Subcutaneous adipose tissue (tissue), 4 donors: ENCODE results near the gene DEPDC5. TPM values are rescaled to one million over a fixed set of nuclear protein-coding genes. Genes with fewer than 3 reads are reported as not detected.

Source experiments
- CTCF ChIP-seq: fragments of 450-650 bp; IDR thresholded peaks from one replicate; pipeline ENCODE4 v1.5.1; 2016; ENCODE audit warnings: low read depth, mild to moderate bottlenecking, control low read depth, antibody characterized with exemption, moderate library complexity
- total RNA-seq, 4 donors: library from RNA; depleted of rRNA; stranded (reverse); fragments of >200 nt; gene quantifications; one replicate each; pipeline ENCODE4 v1.1.0, GENCODE V29; 2016

DEPDC5 gene
- total RNA-seq, 4 donors from 2014 or later: 13.2 to 15.6 (median 15.0) TPM

- no peak for TF ChIP-seq CTCF
Observed at GRCh38 chr22:31750365-31751284, 3.2 kb upstream of the DEPDC5 start.

- TF ChIP-seq CTCF: no peak
Observed at GRCh38 chr22:31752096-31752847, 1.5 kb upstream of the DEPDC5 start.

GRCh38 chr22:31753005-31753633, 700 bp upstream of the DEPDC5 start:
- no peak for TF ChIP-seq CTCF

- no peak for TF ChIP-seq CTCF
Observed at GRCh38 chr22:31754813-31755212, 994 bp downstream of the DEPDC5 start.

DNA sequence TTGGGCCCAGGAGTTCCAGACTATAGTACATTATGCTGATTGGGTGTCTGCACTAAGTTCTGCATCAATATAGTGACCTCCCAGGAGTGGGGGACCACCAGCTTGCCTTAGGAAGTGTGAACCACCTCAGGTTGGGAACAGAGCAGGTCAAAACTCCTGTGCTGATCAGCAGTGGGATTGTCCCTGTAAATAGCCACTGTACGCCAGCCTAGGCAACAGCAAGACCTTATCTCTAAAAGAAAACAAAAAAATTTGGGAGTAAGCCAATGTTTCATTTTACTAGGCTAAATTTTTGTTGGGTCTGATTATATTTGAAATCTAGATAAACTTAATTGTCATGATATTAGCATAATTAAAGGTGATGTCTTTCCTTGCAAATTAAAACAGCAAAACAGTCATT, 3.4 kb downstream of the DEPDC5 start:
- no peak for TF ChIP-seq CTCF

DNA sequence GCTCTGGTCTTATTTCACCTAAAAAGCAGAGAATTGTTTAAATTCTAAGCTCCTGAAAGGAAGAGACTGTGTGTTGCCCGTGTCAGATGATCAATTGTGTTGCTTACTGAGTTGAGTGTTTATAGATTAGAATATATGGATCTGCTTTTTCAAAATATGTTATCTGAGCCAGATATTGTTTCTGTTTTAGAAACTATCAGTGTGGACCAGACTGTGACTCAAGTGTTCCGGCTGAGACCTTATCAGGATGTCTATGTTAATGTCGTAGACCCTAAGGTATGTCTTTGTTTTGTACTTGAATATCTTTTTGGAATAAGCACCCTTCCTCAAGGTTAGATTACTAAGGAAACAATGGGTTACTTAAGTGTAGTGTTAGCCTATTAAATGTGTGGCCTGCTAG, 11.0 kb downstream of the DEPDC5 start:
- no peak for TF ChIP-seq CTCF

GRCh38 chr22:31768422-31769059, 14.7 kb downstream of the DEPDC5 start:
- TF ChIP-seq CTCF: no peak
